Measurements from ENCODE around the gene TTC7B. TPM values are rescaled to one million over a fixed set of nuclear protein-coding genes. Genes with fewer than 3 reads are reported as not detected.
"Not testable (repeated sequence)": the region's sequence is repeated elsewhere in the genome, so short reads cannot be mapped to it uniquely, and the experiment has no call there.

The TTC7B gene
- total and polyA plus RNA-seq, 2 of the 8 experiments (the other 6 are each of a cell fraction or from before 2014, with no cell fraction given), result 23.7 to 34.0 TPM

DNA sequence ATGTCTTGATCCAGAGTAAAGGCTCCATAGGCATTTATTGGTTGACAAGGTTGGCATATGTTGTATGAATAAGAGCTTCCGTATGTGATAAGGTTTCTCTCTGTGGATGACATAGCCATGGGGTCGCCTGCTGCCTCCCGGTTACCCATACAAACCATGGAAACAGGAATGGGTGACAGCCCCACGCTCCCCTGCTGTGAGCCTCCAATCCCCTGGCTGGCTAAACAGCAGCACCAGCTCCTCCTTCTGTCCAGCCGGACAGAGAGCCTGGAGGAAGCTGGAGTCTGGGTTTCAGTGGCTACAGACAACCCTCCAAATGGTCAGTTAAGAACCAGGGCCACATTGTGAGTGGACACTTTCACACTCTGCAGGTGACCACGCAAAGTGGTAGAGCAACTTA, 288.3 kb downstream of the TTC7B start (continued):
- no peak for TF ChIP-seq SAP30 (IDR thresholded peaks at IDR 0.05; ENCODE audit: insufficient read depth, insufficient replicate concordance, low read length)
- no peak for TF ChIP-seq POU5F1 (IDR thresholded peaks at IDR 0.05; ENCODE audit: low read depth, low read length)

DNA sequence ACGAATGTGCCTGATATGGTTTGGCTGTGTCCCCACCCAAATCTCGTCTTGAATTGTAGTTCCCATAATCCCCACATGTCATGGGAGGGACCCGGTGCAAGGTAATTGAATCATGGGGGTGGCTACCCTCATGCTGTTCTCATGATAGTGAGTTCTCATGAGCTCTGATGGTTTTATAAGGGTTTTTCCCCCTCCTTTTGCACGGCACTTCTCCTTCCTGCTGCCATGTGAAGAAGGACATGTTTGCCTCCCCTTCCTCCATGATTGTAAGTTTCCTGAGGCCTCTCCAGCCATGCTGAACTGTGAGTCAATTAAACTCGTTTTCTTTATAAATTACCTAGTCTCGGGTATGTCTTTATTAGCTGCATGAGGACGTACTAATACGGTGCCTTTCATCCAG, 289.7 kb downstream of the TTC7B start:
- not testable (repeated sequence) for H3K23me2 ChIP-seq (ENCODE audit: low read depth, low read length); H3K23ac ChIP-seq (ENCODE audit: insufficient read length); H3K4me3 ChIP-seq (ENCODE audit: extremely low read depth in 1 of 4, insufficient read depth in 2 of 4, low read depth in 3 of 4, low read length in 4 of 4); H4K5ac ChIP-seq (ENCODE audit: insufficient read length, low read depth, low read length); H3K27me3 ChIP-seq (replicated peaks in 1 of 4; ENCODE audit: control insufficient read depth in 3 of 4, extremely low read depth in 1 of 4, insufficient read depth in 3 of 4, low read length in 3 of 4); H4K91ac ChIP-seq (replicated peaks; ENCODE audit: insufficient read length, low read length); H3K4me1 ChIP-seq (replicated peaks in 1 of 4; ENCODE audit: control insufficient read depth in 3 of 4, insufficient read depth in 4 of 4, low read length in 3 of 4); H3K36me3 ChIP-seq (ENCODE audit: control insufficient read depth in 2 of 4, insufficient read depth in 4 of 4, low read length in 3 of 4); H3K4ac ChIP-seq (replicated peaks; ENCODE audit: insufficient read length, low read depth, low read length); H3K27ac ChIP-seq (ENCODE audit: low read depth, low read length); H3K9me3 ChIP-seq (ENCODE audit: insufficient read depth in 2 of 2, low read depth in 1 of 2, low read length in 1 of 2); H2BK20ac ChIP-seq (ENCODE audit: low read length); H2BK12ac ChIP-seq (ENCODE audit: low read depth, low read length); H3K56ac ChIP-seq (replicated peaks; ENCODE audit: insufficient read length, low read depth, low read length); H3K79me1 ChIP-seq (ENCODE audit: low read depth, low read length); DNase-seq (ENCODE audit: low read depth in 1 of 2, low spot score in 2 of 2); H3K18ac ChIP-seq (ENCODE audit: extremely low read depth, low read length); H3K4me2 ChIP-seq (ENCODE audit: insufficient read depth in 1 of 2, low read depth in 2 of 2, low read length in 2 of 2); H3K79me2 ChIP-seq (ENCODE audit: control insufficient read depth in 1 of 2, insufficient read depth in 2 of 2, low read length in 2 of 2); FAIRE-seq; H4K8ac ChIP-seq (ENCODE audit: extremely low read depth, insufficient read depth, low read length); H2BK120ac ChIP-seq (replicated peaks; ENCODE audit: low read depth, low read length); H2AK5ac ChIP-seq (ENCODE audit: low read depth, low read length); H2BK15ac ChIP-seq (ENCODE audit: low read length); H3K9ac ChIP-seq (replicated peaks in 1 of 4; ENCODE audit: extremely low read depth in 1 of 4, low read depth in 3 of 4, low read length in 3 of 4); H4K20me1 ChIP-seq (replicated peaks in 1 of 2; ENCODE audit: control insufficient read depth in 1 of 2, insufficient read depth in 2 of 2, low read length in 2 of 2); H2BK5ac ChIP-seq (ENCODE audit: low read depth, low read length); H3K14ac ChIP-seq (ENCODE audit: insufficient read length); H2AFZ ChIP-seq (ENCODE audit: low read length)
- ChIA-PET POLR2A (ENCODE audit: partially characterized antibody) (interaction anchor here (1.1 to 1.2 kb wide), 2 partner anchors 13 to 178 kb away, joined by 3 read pairs; no protein-coding TSS in a partner anchor), CTCF (ENCODE audit: partially characterized antibody) (interaction anchor here (0.7 to 2.0 kb wide), 4 partner anchors 9 to 200 kb away, joined by 3 to 4 read pairs (median 4); no protein-coding TSS in a partner anchor)
- whole genome bisulfite sequencing, 2 experiments (ENCODE audit: extremely low coverage in 1 of 2, insufficient coverage in 1 of 2, insufficient read length in 1 of 2, insufficient replicate concordance in 2 of 2, low coverage in 1 of 2, low lambda C conversion rate in 2 of 2, missing lambda C conversion rate in 1 of 2), result 85% methylated on average over 8 of the region's 8 CpGs; no CpG with 5 or more reads in 1 of the 2 experiments
